IPS DF 4.7 (cell line): ENCODE results near the gene SLC12A1.
"Not testable (repeated sequence)": the region's sequence is repeated elsewhere in the genome, so short reads cannot be mapped to it uniquely, and the experiment has no call there.

Experiments
- DNase-seq: peaks from one replicate; pipeline ENCODE4 v3.0.0-alpha.2; 2013; ENCODE audit warnings: low spot score; ENCODE audit errors: extremely low read depth

SLC12A1 gene

DNA sequence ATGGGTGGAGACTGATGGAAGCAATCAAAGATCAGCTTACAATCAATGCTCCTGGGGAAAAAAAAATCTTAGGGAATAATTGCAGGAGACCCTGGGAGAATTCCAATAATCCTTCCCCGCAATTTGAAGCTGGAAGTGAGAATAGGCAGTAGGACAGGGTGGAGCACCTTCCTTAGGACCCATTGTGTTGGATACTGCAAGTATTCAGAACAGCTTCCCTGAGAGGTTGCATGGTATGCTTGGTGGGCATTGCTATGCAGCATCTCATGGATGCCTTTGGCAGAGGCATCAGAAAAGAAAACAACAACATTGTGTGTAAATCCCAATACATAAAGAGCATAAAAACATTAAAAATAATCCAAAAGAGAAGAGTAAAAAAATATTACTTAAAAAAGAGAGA, 100.5 kb downstream of the SLC12A1 start:
- no peak for DNase-seq

DNA sequence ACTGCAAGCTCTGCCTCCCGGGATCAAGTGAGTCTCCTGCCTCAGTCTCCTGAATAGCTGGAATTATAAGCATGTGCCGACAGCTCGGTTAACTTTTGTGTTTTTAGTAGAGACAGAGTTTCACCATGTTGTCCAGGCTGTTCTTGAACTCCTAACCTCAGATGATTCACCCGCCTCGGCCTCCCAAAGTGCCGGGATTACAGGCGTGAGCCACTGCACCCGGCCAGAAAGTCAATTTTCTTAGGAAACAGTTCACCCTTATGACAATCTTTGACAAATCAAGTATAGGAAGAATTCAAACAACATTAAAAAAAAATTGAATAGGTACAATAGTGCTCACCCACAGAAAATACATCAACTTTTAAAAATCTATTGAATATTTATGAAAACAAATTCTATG, 101.5 kb downstream of the SLC12A1 start:
- no peak for DNase-seq

GRCh38 chr15:48309740-48310139, 103.6 kb downstream of the SLC12A1 start:
- no peak for DNase-seq

DNA sequence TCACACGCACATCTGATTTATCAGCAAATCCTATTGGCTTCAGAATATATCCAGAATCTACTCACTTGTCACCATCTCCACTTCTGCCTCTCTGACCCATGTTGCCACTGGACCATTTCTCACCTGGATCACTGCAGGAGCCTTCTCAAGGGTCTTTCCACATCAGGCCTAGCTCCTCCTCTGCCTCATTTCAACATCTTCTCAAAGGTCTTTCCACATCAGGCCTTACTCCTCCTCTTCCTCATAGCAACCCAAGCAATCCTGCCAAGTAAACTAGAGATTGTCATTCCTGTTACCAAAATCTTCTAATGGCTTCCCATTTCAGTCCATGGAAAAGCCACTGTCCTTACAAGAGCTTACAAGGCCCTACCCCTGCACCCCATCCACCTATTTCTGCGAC, 107.1 kb downstream of the SLC12A1 start:
- no peak for DNase-seq

DNA sequence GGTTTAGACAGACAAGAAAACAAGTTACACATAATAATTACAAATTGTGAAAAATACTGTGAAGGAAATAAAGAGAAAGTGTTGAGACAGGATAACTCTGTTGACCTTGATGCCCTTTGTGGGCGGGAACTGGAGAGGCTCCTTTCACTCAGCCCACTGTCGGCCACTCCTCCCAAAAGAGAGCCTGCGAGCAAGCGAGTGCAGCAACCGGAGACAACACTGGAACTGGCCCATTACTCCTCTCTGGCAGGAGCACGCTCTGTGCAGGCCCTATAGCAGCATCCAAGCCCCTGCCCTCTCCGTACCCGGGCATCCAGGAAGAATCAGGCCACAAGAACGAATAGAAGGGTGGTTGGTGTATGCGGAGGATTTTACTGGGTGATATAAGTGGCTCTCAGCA, 108.9 kb downstream of the SLC12A1 start:
- no peak for DNase-seq

- no peak for DNase-seq
These were observed 111.1 kb downstream of the SLC12A1 start for GRCh38 chr15:48317221-48317620.

DNA sequence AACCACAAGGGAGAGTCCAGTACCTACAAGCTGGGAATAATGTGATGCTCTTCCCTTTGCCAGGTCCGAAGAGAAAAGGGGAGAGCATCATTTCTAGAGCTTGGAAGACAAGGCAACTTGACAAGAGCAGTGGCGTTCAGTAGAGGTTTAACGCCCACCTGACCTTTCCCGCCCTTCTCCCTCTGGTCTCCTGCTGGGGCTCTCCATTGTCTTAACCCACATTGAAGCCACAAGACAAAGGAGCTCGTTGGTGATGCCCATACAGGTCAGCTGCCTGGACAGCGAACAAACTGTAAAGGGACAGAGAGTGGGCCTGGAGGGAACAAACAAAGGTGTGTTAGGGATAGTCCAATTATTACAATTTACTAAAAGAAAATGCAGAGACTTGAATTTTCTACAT, 112.0 kb downstream of the SLC12A1 start:
- DNase-seq = no peak

DNA sequence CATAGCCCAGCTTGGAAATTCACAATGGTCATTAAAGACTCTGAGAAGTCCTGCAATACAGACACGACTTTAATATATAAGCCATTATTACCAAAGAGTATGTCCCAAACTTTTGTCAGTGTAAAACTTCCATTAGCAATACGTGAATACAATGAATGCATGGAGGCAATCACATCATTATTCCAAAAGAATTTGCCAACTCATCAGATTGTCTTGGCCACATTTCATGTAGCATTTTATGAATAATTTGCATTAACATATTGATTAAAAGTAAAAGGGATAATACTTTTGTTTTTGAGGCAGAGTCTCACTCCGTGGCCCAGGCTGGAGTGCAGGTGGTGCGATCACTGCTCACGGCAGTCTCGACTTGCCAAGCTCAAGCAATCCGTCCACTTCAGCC, 117.2 kb downstream of the SLC12A1 start:
- DNase-seq = no peak

DNA sequence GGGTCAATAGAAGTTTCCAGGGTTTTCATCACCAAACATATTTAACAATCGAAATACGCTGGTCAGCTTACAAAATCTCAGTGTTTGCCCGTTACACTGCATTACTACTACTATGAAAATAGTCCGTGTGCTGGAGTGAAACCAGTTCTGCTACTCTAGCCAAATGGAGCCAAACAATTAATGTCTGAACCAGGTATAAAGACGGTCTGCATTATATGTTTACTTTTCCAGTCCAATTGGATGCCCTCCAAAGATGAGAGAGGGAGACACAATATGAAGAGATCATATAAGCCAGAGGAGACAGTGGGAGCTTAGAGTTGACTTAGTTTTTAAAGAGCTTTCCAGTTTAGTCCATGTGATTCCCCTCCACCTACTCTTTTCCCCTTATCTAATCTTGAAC, 118.8 kb downstream of the SLC12A1 start:
- DNase-seq = no peak

GRCh38 chr15:48325400-48325799, 119.3 kb downstream of the SLC12A1 start:
- DNase-seq = no peak

DNA sequence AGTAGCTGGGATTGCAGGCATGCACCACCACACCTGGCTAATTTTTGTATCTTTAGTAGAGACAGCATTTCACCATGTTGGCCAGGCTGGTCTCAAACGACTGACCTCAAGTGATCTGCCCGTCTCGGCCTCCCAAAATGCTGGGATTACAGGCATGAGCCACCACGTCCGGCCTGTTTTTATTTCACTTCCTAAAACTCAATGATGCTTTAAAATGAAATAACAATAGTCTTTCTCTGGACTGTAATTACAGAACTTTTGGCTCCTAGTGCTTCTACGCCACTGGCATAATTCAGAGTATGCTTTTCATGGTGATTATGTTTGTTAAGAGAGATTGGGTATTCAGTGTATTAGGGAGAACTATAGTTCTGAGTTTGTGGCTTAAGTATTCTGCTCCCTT, 120.1 kb downstream of the SLC12A1 start:
- not testable (repeated sequence) for DNase-seq

GRCh38 chr15:48330105-48330785, 124.1 kb downstream of the SLC12A1 start:
- no peak for DNase-seq

- DNase-seq = no peak
These were observed 125.0 kb downstream of the SLC12A1 start, which contains the start of gene DUT for GRCh38 chr15:48330855-48331795. Gene DUT, plus strand, starts transcription at chr15:48331429. Its CDS starts 87 bp downstream, at chr15:48331516.

DNA sequence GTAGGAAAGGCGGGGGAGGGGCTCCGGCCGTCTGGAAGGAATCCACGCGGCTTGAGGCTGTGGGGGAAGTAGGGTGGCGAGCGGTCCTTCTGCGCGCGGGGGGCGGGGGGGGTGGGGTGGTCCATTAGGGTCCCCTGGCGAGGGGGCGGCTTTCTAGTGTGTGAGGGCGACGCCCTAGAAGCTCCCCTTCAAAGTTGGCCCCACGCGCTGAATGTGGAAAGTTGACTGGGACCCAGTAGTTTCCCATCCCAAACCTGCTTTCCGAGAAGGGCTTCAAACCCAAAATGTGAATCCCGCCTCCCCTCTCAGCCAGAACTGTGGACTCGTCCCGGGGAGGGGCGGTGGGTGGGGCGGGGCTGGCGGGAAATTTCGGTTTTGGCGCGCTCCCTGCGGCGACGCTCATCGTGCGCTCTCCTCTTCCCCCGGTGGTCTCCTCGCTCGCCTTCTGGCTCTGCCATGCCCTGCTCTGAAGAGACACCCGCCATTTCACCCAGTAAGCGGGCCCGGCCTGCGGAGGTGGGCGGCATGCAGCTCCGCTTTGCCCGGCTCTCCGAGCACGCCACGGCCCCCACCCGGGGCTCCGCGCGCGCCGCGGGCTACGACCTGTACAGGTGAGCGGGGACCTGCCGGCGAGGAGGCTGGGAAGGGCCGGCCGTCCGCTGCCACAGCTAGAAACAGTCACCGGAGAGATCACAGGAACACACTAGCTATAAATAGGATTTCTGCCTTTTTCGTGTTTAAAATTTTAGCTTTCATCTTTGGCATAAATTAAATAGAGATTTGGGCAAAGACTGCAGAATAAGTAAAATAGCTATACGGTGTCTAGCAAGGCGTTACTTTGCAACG, 125.9 kb downstream of the SLC12A1 start:
- no peak for DNase-seq

DNA sequence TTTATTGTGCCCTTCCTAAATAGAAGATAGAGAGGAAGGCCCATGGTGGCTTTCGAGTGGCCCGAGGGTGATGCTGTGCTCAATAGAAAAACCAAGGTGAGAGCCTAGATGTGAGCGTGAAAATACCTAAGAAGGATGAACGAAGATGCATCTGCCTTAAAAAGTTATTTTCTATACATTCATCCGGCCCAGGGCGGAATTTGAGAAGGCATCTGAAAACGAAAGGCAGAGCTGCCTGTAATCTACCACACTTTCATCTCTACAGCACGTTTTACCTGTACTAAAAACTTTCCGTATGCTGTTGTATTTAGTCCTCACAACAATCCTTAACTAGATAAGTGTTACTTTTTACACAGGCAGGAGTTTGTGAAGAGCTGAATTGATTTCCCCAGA, 126.5 kb downstream of the SLC12A1 start:
- DNase-seq = no peak

DNA sequence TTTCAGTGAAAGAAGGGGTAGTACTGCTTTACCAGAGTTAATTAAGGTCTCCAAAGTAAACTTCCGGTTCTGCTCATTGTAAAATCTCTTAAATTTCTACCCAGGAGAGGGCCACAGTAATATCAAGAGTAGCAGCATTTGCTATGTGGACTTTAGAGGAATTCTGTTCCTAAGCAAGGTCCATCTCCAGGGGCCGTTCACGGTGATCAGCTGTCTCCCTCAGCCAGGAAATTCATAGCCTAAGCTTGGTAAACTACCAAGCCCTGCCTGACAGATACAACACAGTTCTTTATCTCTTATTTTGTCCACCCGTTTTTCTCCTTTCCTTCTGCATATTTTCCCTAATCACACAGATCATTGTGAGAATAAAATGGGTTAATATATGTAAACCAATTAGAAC, 127.4 kb downstream of the SLC12A1 start:
- no peak for DNase-seq

GRCh38 chr15:48334260-48334659, 128.2 kb downstream of the SLC12A1 start:
- DNase-seq = no peak

DNA sequence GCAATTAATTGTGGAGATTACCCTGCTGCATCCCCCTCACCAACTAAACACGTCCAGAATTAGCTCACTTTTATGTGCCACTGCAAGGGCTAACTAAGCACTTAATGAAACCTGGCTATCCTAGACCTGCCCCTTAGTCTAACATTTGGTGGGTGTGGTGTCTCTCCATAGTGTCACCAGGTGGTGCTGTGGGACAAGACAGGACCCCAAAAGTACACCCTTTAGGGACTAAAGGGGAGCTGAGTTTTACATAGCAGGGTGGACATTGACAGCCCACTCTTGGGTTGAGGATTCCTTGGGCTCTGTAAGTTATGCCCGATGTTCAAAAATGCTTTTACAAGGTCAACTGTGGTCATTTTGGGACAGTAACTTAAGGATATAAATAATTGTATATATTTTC, 130.8 kb downstream of the SLC12A1 start:
- no peak for DNase-seq

- no peak for DNase-seq
These were observed 131.5 kb downstream of the SLC12A1 start for GRCh38 chr15:48337607-48338006.

GRCh38 chr15:48340111-48340510, 134.0 kb downstream of the SLC12A1 start:
- DNase-seq = no peak

- no peak for DNase-seq
These were observed 137.8 kb downstream of the SLC12A1 start for GRCh38 chr15:48343865-48344264.

GRCh38 chr15:48345516-48345915, 139.4 kb downstream of the SLC12A1 start:
- DNase-seq = no peak
